GM23338 (cell line): Measurements from ENCODE around the gene PAGE4. TPM values are rescaled to one million over a fixed set of nuclear protein-coding genes. Genes with fewer than 3 reads are reported as not detected.

Source experiments
- ATAC-seq: fragments of 200-7000 bp; cut with Tn5 transposase; 3 replicates; pipeline ENCODE4 v1.9.1; 2020
- DNase-seq: peaks from one replicate; pipeline ENCODE4 v3.0.0-alpha.2; 2015; ENCODE audit warnings: low spot score
- H2AFZ ChIP-seq: fragments of 200-600 bp; sonication (generic); 2 replicates; pipeline ENCODE4 v1.8.0; 2016; ENCODE audit warnings: antibody characterized with exemption, mild to moderate bottlenecking, moderate library complexity
- H3F3A ChIP-seq: fragments of 200-600 bp; sonication (generic); replicated peaks from 2 replicates; pipeline ENCODE4 v1.8.0; 2017; ENCODE audit warnings: antibody characterized with exemption, mixed run types, low read depth
- H3K27ac ChIP-seq: fragments of 200-600 bp; sonication (generic); 2 replicates; pipeline ENCODE4 v1.6.1; 2016; ENCODE audit warnings: low read depth
- H3K27me3 ChIP-seq: fragments of 200-600 bp; sonication (generic); 2 replicates; pipeline ENCODE4 v1.8.0; 2016; ENCODE audit warnings: mild to moderate bottlenecking, mixed run types, moderate library complexity; ENCODE audit not compliant: insufficient read depth
- H3K36me3 ChIP-seq: fragments of 200-600 bp; sonication (generic); 2 replicates; pipeline ENCODE4 v1.8.0; 2016; ENCODE audit warnings: mild to moderate bottlenecking; ENCODE audit not compliant: insufficient read depth
- H3K4me1 ChIP-seq: fragments of 200-600 bp; sonication (generic); 2 replicates; pipeline ENCODE4 v1.8.0; 2016; ENCODE audit warnings: mild to moderate bottlenecking, moderate library complexity; ENCODE audit not compliant: insufficient read depth
- H3K4me2 ChIP-seq: fragments of 200-600 bp; sonication (generic); 2 replicates; pipeline ENCODE4 v1.7.1; 2017; ENCODE audit warnings: mixed run types
- H3K4me3 ChIP-seq: fragments of 200-600 bp; sonication (generic); 2 replicates; pipeline ENCODE4 v1.6.1; 2016; ENCODE audit warnings: mixed run types
- H3K79me2 ChIP-seq: fragments of 200-600 bp; sonication (generic); replicated peaks from 2 replicates; pipeline ENCODE4 v1.8.0; 2017; ENCODE audit warnings: mild to moderate bottlenecking; ENCODE audit not compliant: insufficient read depth
- H3K9me2 ChIP-seq: fragments of 200-600 bp; sonication (generic); 2 replicates; pipeline ENCODE4 v1.8.0; 2017; ENCODE audit not compliant: insufficient read depth
- H4K20me1 ChIP-seq: fragments of 200-600 bp; sonication (generic); replicated peaks from 2 replicates; pipeline ENCODE4 v1.8.0; 2017; ENCODE audit warnings: mild to moderate bottlenecking; ENCODE audit not compliant: insufficient read depth
- H3K27ac Mint-ChIP-seq: 2 replicates; pipeline ENCODE4 v1.8.0; 2020; ENCODE audit warnings: inconsistent platforms, mild to moderate bottlenecking, moderate library complexity, mixed read lengths
- H3K27me3 Mint-ChIP-seq: 3 replicates; pipeline ENCODE4 v1.8.0; 2022; ENCODE audit warnings: low read depth, mild to moderate bottlenecking, moderate library complexity, mixed read lengths, inconsistent platforms; ENCODE audit not compliant: insufficient read depth, poor library complexity
- H3K36me3 Mint-ChIP-seq: 3 replicates; pipeline ENCODE4 v1.8.0; 2021; ENCODE audit warnings: low read depth, mild to moderate bottlenecking, inconsistent platforms, moderate library complexity, mixed read lengths
- H3K4me1 Mint-ChIP-seq: 3 replicates; pipeline ENCODE4 v1.8.0; 2020; ENCODE audit warnings: mild to moderate bottlenecking, inconsistent platforms, mixed read lengths
- H3K4me3 Mint-ChIP-seq: 3 replicates; pipeline ENCODE4 v1.8.0; 2021; ENCODE audit warnings: moderate library complexity, mild to moderate bottlenecking, inconsistent platforms, mixed read lengths
- H3K9me3 Mint-ChIP-seq: 3 replicates; pipeline ENCODE4 v1.8.0; 2020; ENCODE audit warnings: moderate library complexity, mild to moderate bottlenecking, inconsistent platforms, mixed read lengths
- CREB1 ChIP-seq: fragments of 250-450 bp; sonication (Bioruptor Pico); IDR thresholded peaks from 2 replicates; pipeline ENCODE4 v1.5.0; 2020; ENCODE audit warnings: low read depth, mild to moderate bottlenecking, moderate library complexity
- CTCF ChIP-seq, 2 experiments: fragments of 200-600 bp in 1 of 2; sonication (generic) in 1 of 2; conservative IDR thresholded peaks; 2 replicates each; pipeline versions ENCODE4 v1.5.1 to v1.6.1; 2016 to 2017; ENCODE audit warnings: antibody characterized with exemption in 2 of 2, low read depth in 2 of 2, mild to moderate bottlenecking in 2 of 2, moderate library complexity in 1 of 2
- ETS1 ChIP-seq: IDR thresholded peaks from 2 replicates; pipeline ENCODE4 v1.6.1; 2016; ENCODE audit warnings: antibody characterized with exemption
- EZH2 ChIP-seq: fragments of 200-600 bp; sonication (generic); IDR thresholded peaks from one replicate; pipeline ENCODE4 v1.8.0; 2017; ENCODE audit warnings: antibody characterized with exemption, mild to moderate bottlenecking, low read depth; ENCODE audit not compliant: unreplicated experiment
- EZH2phosphoT487 ChIP-seq: fragments of 200-600 bp; sonication (generic); IDR thresholded peaks from one replicate; pipeline ENCODE4 v1.8.1; 2018; ENCODE audit warnings: antibody characterized with exemption; ENCODE audit not compliant: unreplicated experiment
- POLR2AphosphoS5 ChIP-seq: IDR thresholded peaks from 2 replicates; pipeline ENCODE4 v1.6.1; 2016; ENCODE audit warnings: antibody characterized with exemption, low read depth
- STAT1 ChIP-seq: IDR thresholded peaks from one replicate; pipeline ENCODE4 v1.6.1; 2016; ENCODE audit warnings: antibody characterized with exemption; ENCODE audit not compliant: unreplicated experiment
- ZNF114 ChIP-seq: fragments of 250-450 bp; sonication (Bioruptor Pico); IDR thresholded peaks from 2 replicates; pipeline ENCODE4 v1.5.0; 2020; ENCODE audit warnings: mild to moderate bottlenecking, moderate library complexity
- ZNF331 ChIP-seq: fragments of 250-450 bp; sonication (Bioruptor Pico); IDR thresholded peaks from 2 replicates; pipeline ENCODE4 v1.5.0; 2020; ENCODE audit warnings: low read depth, mild to moderate bottlenecking, moderate library complexity
- ZNF462 ChIP-seq: fragments of 250-450 bp; sonication (Bioruptor Pico); IDR thresholded peaks from 2 replicates; pipeline ENCODE4 v1.5.0; 2020; ENCODE audit warnings: mild to moderate bottlenecking, moderate library complexity
- polyA plus RNA-seq: library from polyadenylated mRNA; unstranded; fragments of >200 nt; fragmentation: Nextera tagmentation; extraction: Ambion mirVana; gene quantifications from 2 replicates; pipeline ENCODE4 v1.2.1, GENCODE V29; 2016
- total RNA-seq: library from RNA; depleted of rRNA; stranded (reverse); fragments of >200 nt; shearing (Covaris generic); gene quantifications from 2 replicates; pipeline ENCODE4 v1.2.3, GENCODE V29; 2014

Gene PAGE4
- total and polyA plus RNA-seq, 2 experiments from 2014 or later: 1.6 TPM; not detected in 1

- TF ChIP-seq ZNF462 (no peak), EZH2phosphoT487 (no peak), ZNF114 (no peak)
Observed at GRCh38 chrX:49812177-49812576, 16.9 kb upstream of the PAGE4 start (continued).

GRCh38 chrX:49816435-49816834, 12.7 kb upstream of the PAGE4 start:
- no peak overlapping the region for H3K4me2 ChIP-seq
- Mint-ChIP-seq H3K27me3 (no peaks in the 10 kb centered on the region), H3K9me3 (peaks cover 3% of the 10 kb centered on the region), H3K27ac (no peak overlapping the region), H3K36me3 (no peaks in the 10 kb centered on the region), H3K4me3 (no peak overlapping the region), H3K4me1 (no peaks in the 10 kb centered on the region)
- no peak overlapping the region for H2AFZ ChIP-seq
- no peaks in the 10 kb centered on the region for H3K27me3 ChIP-seq
- no peaks in the 10 kb centered on the region for H3K4me1 ChIP-seq
- no peaks in the 10 kb centered on the region for H3K9me2 ChIP-seq
- TF ChIP-seq EZH2: no peak
- TF ChIP-seq CREB1: no peak
- no peak for TF ChIP-seq POLR2AphosphoS5
- TF ChIP-seq CTCF (conservative IDR thresholded peaks at IDR 0.05; ENCODE audit: low read depth in 2 of 2): no peak
- no peak for TF ChIP-seq EZH2phosphoT487
- no peak for TF ChIP-seq STAT1
- no peak for TF ChIP-seq ZNF331 (CRISPR knock-in tag)
- no peak for TF ChIP-seq ZNF114
- no peak for TF ChIP-seq ETS1
- no peaks in the 10 kb centered on the region for H4K20me1 ChIP-seq
- DNase-seq (no peak), ATAC-seq (no peak)
- H3K4me3 ChIP-seq: no peak overlapping the region
- H3K27ac ChIP-seq: no peak overlapping the region
- no peaks in the 10 kb centered on the region for H3K79me2 ChIP-seq
- H3F3A ChIP-seq: no peaks in the 10 kb centered on the region
- no peaks in the 10 kb centered on the region for H3K36me3 ChIP-seq
